ENCODE measurements around the gene ACAD8. TPM values are rescaled to one million over a fixed set of nuclear protein-coding genes. Genes with fewer than 3 reads are reported as not detected.

The ACAD8 gene
- polyA plus RNA-seq, 1 donor from 2014 or later = 68.8 TPM

- Histone ChIP-seq H3K27me3 (ENCODE audit: insufficient read depth, low read depth, low read length) (no peaks in the 10 kb centered on the region), H4K20me1 (ENCODE audit: insufficient read depth) (no peaks in the 10 kb centered on the region), H3F3A (ENCODE audit: insufficient read depth, low read length, poor library complexity, severe bottlenecking) (no peaks in the 10 kb centered on the region), H3K4me3 (ENCODE audit: low read length) (no peak overlapping the region), H2AFZ (ENCODE audit: low read depth, low read length) (no peak overlapping the region), H3K4me2 (ENCODE audit: low read length) (no peak overlapping the region), H3K9me3 (ENCODE audit: low read length) (no peaks in the 10 kb centered on the region), H3K27ac (ENCODE audit: low read length) (no peak overlapping the region), H3K79me2 (replicated peaks; ENCODE audit: insufficient read depth, low read length) (no peaks in the 10 kb centered on the region), H3K9me2 (ENCODE audit: insufficient read depth, low read length) (no peaks in the 10 kb centered on the region), H3K36me3 (ENCODE audit: insufficient read depth, low read length) (no peaks in the 10 kb centered on the region), H3K9ac (ENCODE audit: low read length) (no peak overlapping the region)
- no peak for TF ChIP-seq EZH2 (IDR thresholded peaks at IDR 0.05; ENCODE audit: borderline replicate concordance, insufficient read depth, low read length, poor library complexity, severe bottlenecking)
- no peak for TF ChIP-seq POLR2AphosphoS5 (IDR thresholded peaks at IDR 0.05)
- no peak for TF ChIP-seq REST (IDR thresholded peaks at IDR 0.05; ENCODE audit: borderline replicate concordance)
- no peak for TF ChIP-seq SMC3 (conservative IDR thresholded peaks at IDR 0.05; ENCODE audit: poor library complexity)
- TF ChIP-seq TAF1 (IDR thresholded peaks at IDR 0.05; ENCODE audit: low read depth) = no peak
- no peak for TF ChIP-seq RAD21 (conservative IDR thresholded peaks at IDR 0.05)
- TF ChIP-seq MXI1 (conservative IDR thresholded peaks at IDR 0.05; ENCODE audit: poor library complexity, severe bottlenecking) = no peak
Observed at GRCh38 chr11:134313379-134313778, 60.0 kb downstream of the ACAD8 start.

GRCh38 chr11:134313821-134314607 lies 60.6 kb downstream of the ACAD8 start:
- Histone ChIP-seq H3K9ac (ENCODE audit: low read length) (no peak overlapping the region), H2AFZ (ENCODE audit: low read depth, low read length) (no peak overlapping the region), H3K4me3 (ENCODE audit: low read length) (no peak overlapping the region), H3K4me2 (ENCODE audit: low read length) (no peak overlapping the region), H3K27ac (ENCODE audit: low read length) (no peak overlapping the region), H3K9me3 (ENCODE audit: low read length) (no peaks in the 10 kb centered on the region), H3F3A (ENCODE audit: insufficient read depth, low read length, poor library complexity, severe bottlenecking) (no peaks in the 10 kb centered on the region), H4K20me1 (ENCODE audit: insufficient read depth) (no peaks in the 10 kb centered on the region), H3K9me2 (ENCODE audit: insufficient read depth, low read length) (no peaks in the 10 kb centered on the region), H3K79me2 (replicated peaks; ENCODE audit: insufficient read depth, low read length) (no peaks in the 10 kb centered on the region), H3K27me3 (ENCODE audit: insufficient read depth, low read depth, low read length) (no peaks in the 10 kb centered on the region), H3K36me3 (ENCODE audit: insufficient read depth, low read length) (no peaks in the 10 kb centered on the region)
- TF ChIP-seq SMC3 (conservative IDR thresholded peaks at IDR 0.05; ENCODE audit: poor library complexity) (no peak), REST (IDR thresholded peaks at IDR 0.05; ENCODE audit: borderline replicate concordance) (no peak), EP300 (conservative IDR thresholded peaks at IDR 0.05; ENCODE audit: poor library complexity, severe bottlenecking) (no peak), RAD21 (conservative IDR thresholded peaks at IDR 0.05) (no peak), TAF1 (IDR thresholded peaks at IDR 0.05; ENCODE audit: low read depth) (no peak), MXI1 (conservative IDR thresholded peaks at IDR 0.05; ENCODE audit: poor library complexity, severe bottlenecking) (no peak)

Other genes with a start within 250 kb of the ACAD8 start
- 46.1 and 58.5 TPM in 2 replicates for gene JAM3, start 184.5 kb upstream of the ACAD8 start, polyA plus RNA-seq
- 11.9 and 13.5 TPM in 2 replicates for gene NCAPD3, start 29.6 kb upstream of the ACAD8 start, polyA plus RNA-seq
- 72.6 and 80.3 TPM in 2 replicates for gene VPS26B, start 28.9 kb upstream of the ACAD8 start, polyA plus RNA-seq
- gene THYN1, start 216 bp upstream of the ACAD8 start, polyA plus RNA-seq = 164 and 186 TPM in 2 replicates
- 0.16 and 0.19 TPM in 2 replicates for gene GLB1L3, start 22.8 kb downstream of the ACAD8 start, polyA plus RNA-seq
- 1.6 and 4.0 TPM in 2 replicates for gene GLB1L2, start 78.4 kb downstream of the ACAD8 start, polyA plus RNA-seq
- gene B3GAT1, start 158.7 kb downstream of the ACAD8 start, polyA plus RNA-seq = 28.2 and 34.5 TPM in 2 replicates